ENCODE results near the gene TOMM7.
A peak's percentile ranks its signal among the peaks of the same experiment; 100 is the strongest.

The TOMM7 gene

GRCh38 chr7:22822486-22823141 is at the start of gene TOMM7:
TSS of gene TOMM7 (minus strand) at chr7:22822849. CDS start at chr7:22822779, 70 bp downstream.
- intact Hi-C loops (cut with DNase I) = loop anchor here (10.0 kb wide), 1 partner anchor 232 kb away; no protein-coding TSS in a partner anchor
- peak; percentile 80 to 96 (median 91) for DNase-seq

- DNase-seq = no peak
- intact Hi-C loops (cut with DNase I) = no loop called here
These were observed 49.6 kb upstream of the TOMM7 start for GRCh38 chr7:22872096-22872807.

GRCh38 chr7:22871661-22872060 is 49.0 kb upstream of the TOMM7 start:
- intact Hi-C loops (cut with DNase I) = no loop called here
- DNase-seq = no peak

- no peak for DNase-seq
- intact Hi-C loops (cut with DNase I) = no loop called here
These were observed 45.9 kb upstream of the TOMM7 start for GRCh38 chr7:22868509-22868908.

GRCh38 chr7:22867589-22867988 is 44.9 kb upstream of the TOMM7 start:
- intact Hi-C loops (cut with DNase I) = no loop called here
- no peak for DNase-seq

- DNase-seq = no peak
These were observed 44.4 kb upstream of the TOMM7 start for GRCh38 chr7:22867003-22867402.

GRCh38 chr7:22865602-22865960 is 42.9 kb upstream of the TOMM7 start:
- intact Hi-C loops (cut with DNase I) = no loop called here
- no peak for DNase-seq

More at GRCh38 chr7:22867003-22867402, 44.4 kb upstream of the TOMM7 start:
- intact Hi-C loops (cut with DNase I) = no loop called here

- DNase-seq = no peak
- intact Hi-C loops (cut with DNase I) = no loop called here
These were observed 42.4 kb upstream of the TOMM7 start for GRCh38 chr7:22864855-22865601.

GRCh38 chr7:22864301-22864700 is 41.7 kb upstream of the TOMM7 start:
- DNase-seq = no peak
- intact Hi-C loops (cut with DNase I) = no loop called here

GRCh38 chr7:22863156-22863899 is 40.7 kb upstream of the TOMM7 start:
- intact Hi-C loops (cut with DNase I) = no loop called here
- no peak for DNase-seq

- intact Hi-C loops (cut with DNase I) = no loop called here
- DNase-seq = no peak
These were observed 38.9 kb upstream of the TOMM7 start for GRCh38 chr7:22861576-22861975.

GRCh38 chr7:22860784-22861482 is 38.3 kb upstream of the TOMM7 start:
- DNase-seq = peak in 12 of 42 donors; percentile 28 to 81 (median 44)
- intact Hi-C loops (cut with DNase I) = no loop called here

- intact Hi-C loops (cut with DNase I) = no loop called here
- DNase-seq = no peak
These were observed 37.7 kb upstream of the TOMM7 start for GRCh38 chr7:22860337-22860736.

- DNase-seq = no peak
- intact Hi-C loops (cut with DNase I) = no loop called here
These were observed 37.1 kb upstream of the TOMM7 start for GRCh38 chr7:22859641-22860290.

- no peak for DNase-seq
- intact Hi-C loops (cut with DNase I) = no loop called here
These were observed 36.3 kb upstream of the TOMM7 start for GRCh38 chr7:22858640-22859561.

- no peak for DNase-seq
- intact Hi-C loops (cut with DNase I) = no loop called here
These were observed 35.6 kb upstream of the TOMM7 start for GRCh38 chr7:22858274-22858639.

GRCh38 chr7:22856416-22856815 is 33.8 kb upstream of the TOMM7 start:
- intact Hi-C loops (cut with DNase I) = no loop called here
- no peak for DNase-seq

GRCh38 chr7:22855049-22855392 is 32.4 kb upstream of the TOMM7 start:
- intact Hi-C loops (cut with DNase I) = no loop called here
- no peak for DNase-seq
